ENCODE measurements around the gene NFATC1.

DNA sequence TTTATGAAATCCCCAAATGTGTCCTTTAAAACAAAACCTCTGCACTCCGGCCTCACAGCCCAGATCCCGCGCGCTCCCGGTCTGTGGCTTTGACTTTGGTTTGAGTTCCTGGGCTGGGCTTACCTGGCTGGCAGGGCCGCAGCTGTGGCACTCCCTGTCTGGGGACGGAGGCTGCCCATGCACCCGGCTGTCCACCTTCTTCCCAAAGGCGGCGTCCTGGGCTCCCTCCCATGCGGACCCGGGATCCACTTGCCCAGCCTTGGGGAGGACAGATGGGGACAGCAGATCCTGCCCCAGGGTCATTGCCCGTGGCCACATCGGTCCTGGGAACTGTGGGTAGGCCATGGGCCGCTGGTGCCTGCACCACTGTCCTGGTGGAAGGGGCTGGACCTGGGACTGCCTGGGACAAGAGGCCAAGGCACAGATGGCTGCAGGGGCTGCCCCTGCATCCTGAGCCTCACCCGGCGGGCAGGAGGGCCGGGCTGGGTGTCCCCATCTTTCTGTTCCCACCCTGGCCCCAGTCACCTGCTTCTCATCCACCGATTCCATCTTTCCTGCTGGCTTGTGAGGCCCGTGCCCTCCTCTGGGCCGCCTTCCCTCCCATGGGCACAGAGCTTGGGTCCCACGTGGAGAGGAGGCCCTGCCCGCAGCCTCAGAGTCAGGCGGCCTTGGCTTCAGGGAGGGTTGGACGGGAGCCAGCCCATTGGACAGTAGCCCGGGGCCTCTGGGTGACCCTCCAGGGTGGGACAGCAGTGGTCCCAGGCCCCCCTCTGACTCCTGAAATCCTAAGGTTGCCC, 27.7 kb downstream of the NFATC1 start:
- no peak for TF ChIP-seq GATA2 (IDR thresholded peaks at IDR 0.05; ENCODE audit: low read depth, low read length)
- TF ChIP-seq GATA3 (IDR thresholded peaks at IDR 0.05; ENCODE audit: low read depth, low read length), result no peak

Measured in SH-SY5Y (cell line).